ENCODE measurements around the gene DLG2. TPM values are rescaled to one million over a fixed set of nuclear protein-coding genes. Genes with fewer than 3 reads are reported as not detected.

DLG2 gene
- total and polyA plus RNA-seq, 2 donors = 3.4 to 42.4 TPM

- Histone ChIP-seq H3K4me3 (ENCODE audit: low read depth, low read length) (no peak overlapping the region), H3K36me3 (ENCODE audit: insufficient read depth) (no peaks in the 10 kb centered on the region), H3K4me1 (ENCODE audit: insufficient read depth) (no peaks in the 10 kb centered on the region), H3K27ac (ENCODE audit: low read depth) (no peak overlapping the region)
- no peak for DNase-seq (ENCODE audit: extremely low spot score)
- WGBS = 82% methylated on average over 3 of the region's 3 CpGs
Observed at GRCh38 chr11:83813296-83813695, 1813.8 kb downstream of the DLG2 start.

GRCh38 chr11:83809274-83809673 lies 1817.9 kb downstream of the DLG2 start:
- H3K27ac ChIP-seq (ENCODE audit: low read depth) = no peak overlapping the region
- H3K4me3 ChIP-seq (ENCODE audit: low read depth, low read length) = no peak overlapping the region
- no peaks in the 10 kb centered on the region for H3K4me1 ChIP-seq (ENCODE audit: insufficient read depth)
- no peak for DNase-seq (ENCODE audit: extremely low spot score)
- no peaks in the 10 kb centered on the region for H3K36me3 ChIP-seq (ENCODE audit: insufficient read depth)

- no peak overlapping the region for H3K4me3 ChIP-seq (ENCODE audit: low read depth, low read length)
- DNase-seq (ENCODE audit: extremely low spot score) = no peak
- H3K36me3 ChIP-seq (ENCODE audit: insufficient read depth) = no peaks in the 10 kb centered on the region
- H3K27ac ChIP-seq (ENCODE audit: low read depth) = no peak overlapping the region
- no peaks in the 10 kb centered on the region for H3K4me1 ChIP-seq (ENCODE audit: insufficient read depth)
- WGBS = 93% methylated on average over 1 of the region's 1 CpG
Observed at GRCh38 chr11:83801799-83802198, 1825.3 kb downstream of the DLG2 start.

- no peak overlapping the region for H3K27ac ChIP-seq (ENCODE audit: low read depth)
- WGBS = 72% methylated on average over 2 of the region's 2 CpGs
Observed at GRCh38 chr11:83793310-83793709, 1833.8 kb downstream of the DLG2 start.

GRCh38 chr11:83791557-83791956 lies 1835.6 kb downstream of the DLG2 start:
- Histone ChIP-seq H3K27ac (ENCODE audit: low read depth) (no peak overlapping the region), H3K36me3 (ENCODE audit: insufficient read depth) (no peaks in the 10 kb centered on the region), H3K4me3 (ENCODE audit: low read depth, low read length) (no peak overlapping the region), H3K4me1 (ENCODE audit: insufficient read depth) (no peaks in the 10 kb centered on the region)
- WGBS = 94% methylated on average over 17 of the region's 17 CpGs
- no peak for DNase-seq (ENCODE audit: extremely low spot score)

More at GRCh38 chr11:83793310-83793709, 1833.8 kb downstream of the DLG2 start:
- H3K4me3 ChIP-seq (ENCODE audit: low read depth, low read length) = no peak overlapping the region
- H3K36me3 ChIP-seq (ENCODE audit: insufficient read depth) = no peaks in the 10 kb centered on the region
- H3K4me1 ChIP-seq (ENCODE audit: insufficient read depth) = no peaks in the 10 kb centered on the region
- no peak for DNase-seq (ENCODE audit: extremely low spot score)

GRCh38 chr11:83785942-83786341 lies 1841.2 kb downstream of the DLG2 start:
- Histone ChIP-seq H3K4me3 (ENCODE audit: low read depth, low read length) (no peak overlapping the region), H3K27ac (ENCODE audit: low read depth) (no peak overlapping the region), H3K36me3 (ENCODE audit: insufficient read depth) (no peaks in the 10 kb centered on the region), H3K4me1 (ENCODE audit: insufficient read depth) (no peaks in the 10 kb centered on the region)
- WGBS = 84% methylated on average over 2 of the region's 2 CpGs
- DNase-seq (ENCODE audit: extremely low spot score) = no peak

- DNase-seq (ENCODE audit: extremely low spot score) = no peak
- H3K36me3 ChIP-seq (ENCODE audit: insufficient read depth) = no peaks in the 10 kb centered on the region
- WGBS = 55% methylated on average over 1 of the region's 1 CpG
- H3K4me3 ChIP-seq (ENCODE audit: low read depth, low read length) = no peak overlapping the region
- H3K27ac ChIP-seq (ENCODE audit: low read depth) = no peak overlapping the region
- no peaks in the 10 kb centered on the region for H3K4me1 ChIP-seq (ENCODE audit: insufficient read depth)
Observed at GRCh38 chr11:83784419-83784818, 1842.7 kb downstream of the DLG2 start.

GRCh38 chr11:83782329-83782728 lies 1844.8 kb downstream of the DLG2 start:
- DNase-seq (ENCODE audit: extremely low spot score) = no peak
- Histone ChIP-seq H3K36me3 (ENCODE audit: insufficient read depth) (no peaks in the 10 kb centered on the region), H3K27ac (ENCODE audit: low read depth) (no peak overlapping the region), H3K4me3 (ENCODE audit: low read depth, low read length) (no peak overlapping the region), H3K4me1 (ENCODE audit: insufficient read depth) (no peaks in the 10 kb centered on the region)
- 57% methylated on average over 1 of the region's 1 CpG for WGBS

GRCh38 chr11:83779876-83780275 lies 1847.3 kb downstream of the DLG2 start:
- Histone ChIP-seq H3K4me1 (ENCODE audit: insufficient read depth) (no peaks in the 10 kb centered on the region), H3K4me3 (ENCODE audit: low read depth, low read length) (no peak overlapping the region), H3K36me3 (ENCODE audit: insufficient read depth) (no peaks in the 10 kb centered on the region), H3K27ac (ENCODE audit: low read depth) (no peak overlapping the region)
- DNase-seq (ENCODE audit: extremely low spot score) = no peak
- WGBS = 85% methylated on average over 4 of the region's 4 CpGs

- WGBS = 62% methylated on average over 2 of the region's 2 CpGs
- no peak overlapping the region for H3K27ac ChIP-seq (ENCODE audit: low read depth)
- no peaks in the 10 kb centered on the region for H3K36me3 ChIP-seq (ENCODE audit: insufficient read depth)
- no peak overlapping the region for H3K4me3 ChIP-seq (ENCODE audit: low read depth, low read length)
- H3K4me1 ChIP-seq (ENCODE audit: insufficient read depth) = no peaks in the 10 kb centered on the region
- DNase-seq (ENCODE audit: extremely low spot score) = no peak
Observed at GRCh38 chr11:83778596-83778995, 1848.5 kb downstream of the DLG2 start.

- H3K4me1 ChIP-seq (ENCODE audit: insufficient read depth) = no peaks in the 10 kb centered on the region
- no peak for DNase-seq (ENCODE audit: extremely low spot score)
- no peaks in the 10 kb centered on the region for H3K36me3 ChIP-seq (ENCODE audit: insufficient read depth)
- H3K4me3 ChIP-seq (ENCODE audit: low read depth, low read length) = no peak overlapping the region
- WGBS = 47% methylated on average over 7 of the region's 7 CpGs
- H3K27ac ChIP-seq (ENCODE audit: low read depth) = no peak overlapping the region
Observed at GRCh38 chr11:83773950-83774880, 1852.9 kb downstream of the DLG2 start.

- Histone ChIP-seq H3K27ac (ENCODE audit: low read depth) (no peak overlapping the region), H3K4me1 (ENCODE audit: insufficient read depth) (no peaks in the 10 kb centered on the region), H3K36me3 (ENCODE audit: insufficient read depth) (no peaks in the 10 kb centered on the region), H3K4me3 (ENCODE audit: low read depth, low read length) (no peak overlapping the region)
- WGBS = 59% methylated on average over 3 of the region's 3 CpGs
- no peak for DNase-seq (ENCODE audit: extremely low spot score)
Observed at GRCh38 chr11:83768489-83768888, 1858.7 kb downstream of the DLG2 start.

- H3K36me3 ChIP-seq (ENCODE audit: insufficient read depth) = no peaks in the 10 kb centered on the region
- WGBS = 90% methylated on average over 4 of the region's 4 CpGs
- no peak for DNase-seq (ENCODE audit: extremely low spot score)
- no peak overlapping the region for H3K27ac ChIP-seq (ENCODE audit: low read depth)
- H3K4me3 ChIP-seq (ENCODE audit: low read depth, low read length) = no peak overlapping the region
- no peaks in the 10 kb centered on the region for H3K4me1 ChIP-seq (ENCODE audit: insufficient read depth)
Observed at GRCh38 chr11:83766932-83767331, 1860.2 kb downstream of the DLG2 start.

- no peak for DNase-seq (ENCODE audit: extremely low spot score)
- Histone ChIP-seq H3K4me3 (ENCODE audit: low read depth, low read length) (no peak overlapping the region), H3K4me1 (ENCODE audit: insufficient read depth) (no peaks in the 10 kb centered on the region), H3K27ac (ENCODE audit: low read depth) (no peak overlapping the region), H3K36me3 (ENCODE audit: insufficient read depth) (no peaks in the 10 kb centered on the region)
- 38% methylated on average over 2 of the region's 2 CpGs for WGBS
Observed at GRCh38 chr11:83764643-83765042, 1862.5 kb downstream of the DLG2 start.
